H1 (cell line): ENCODE measurements around the gene DDX51. TPM values are rescaled to one million over a fixed set of nuclear protein-coding genes. Genes with fewer than 3 reads are reported as not detected.

Experiments used
- BRCA1 ChIP-seq: IDR thresholded peaks from 2 replicates; pipeline ENCODE4 v1.6.1; 2012; ENCODE audit warnings: low read depth, low read length, improper control_type of control experiment
- CHD2 ChIP-seq: IDR thresholded peaks from 2 replicates; pipeline ENCODE4 v1.6.1; 2012; ENCODE audit warnings: low read length, improper control_type of control experiment
- FOSL1 ChIP-seq: IDR thresholded peaks from 2 replicates; pipeline ENCODE4 v1.6.1; 2011; ENCODE audit warnings: mild to moderate bottlenecking, low read depth, low read length, moderate library complexity; ENCODE audit not compliant: insufficient read depth
- MAFK ChIP-seq: IDR thresholded peaks from 2 replicates; pipeline ENCODE4 v1.6.1; 2012; ENCODE audit warnings: low read depth, mild to moderate bottlenecking, improper control_type of control experiment, low read length
- NRF1 ChIP-seq: IDR thresholded peaks from 2 replicates; pipeline ENCODE4 v1.6.1; 2011; ENCODE audit warnings: mild to moderate bottlenecking, low read depth, low read length, improper control_type of control experiment
- RNF2 ChIP-seq: fragments of 200-900, 300-1000 bp; sonication (generic); IDR thresholded peaks from 2 replicates; pipeline ENCODE4 v1.7.1; 2016; ENCODE audit warnings: borderline replicate concordance, low read depth, mild to moderate bottlenecking, antibody characterized with exemption, low read length; ENCODE audit not compliant: poor library complexity, severe bottlenecking; ENCODE audit errors: missing control alignments
- SP1 ChIP-seq: IDR thresholded peaks from 2 replicates; pipeline ENCODE4 v1.6.1; 2011; ENCODE audit warnings: low read depth, low read length
- SP2 ChIP-seq: IDR thresholded peaks from 2 replicates; pipeline ENCODE4 v1.6.1; 2012; ENCODE audit warnings: mild to moderate bottlenecking, low read length, inconsistent platforms
- TCF12 ChIP-seq: IDR thresholded peaks from 2 replicates; pipeline ENCODE4 v1.6.1; 2011; ENCODE audit warnings: low read depth, mild to moderate bottlenecking, low read length
- polyA plus RNA-seq, 7 experiments: library from polyadenylated mRNA; depleted of rRNA in 3 of 7; stranded (reverse) in 5 of 7; unstranded in 2 of 7; fragments of >200 nt in 5 of 7; fragments of 200-250 nt in 2 of 7; gene quantifications; 1 replicate in 5 of 7; 2 replicates in 1 of 7; 4 replicates in 1 of 7; pipeline versions ENCODE4 v1.2.1 to v1.2.3, GENCODE V29; 2011 to 2013; ENCODE audit warnings: missing spikeins in 2 of 7, mixed read lengths in 2 of 7
- total RNA-seq: library from RNA; stranded (reverse); fragmentation: NEBNext Ultra II Directional; extraction: Animal tissue kit (Norgen Biotek cat#: 25700); gene quantifications from 2 replicates; pipeline ENCODE4 v1.2.1, GENCODE V29; 2021
- TF ChIP-seq, protein P1 (sequence below): fragments of 300-600 bp; sonication (generic); IDR thresholded peaks from 2 replicates; pipeline ENCODE4 v1.7.1; 2012; ENCODE audit warnings: low read length, moderate library complexity, mild to moderate bottlenecking, inconsistent platforms; ENCODE audit not compliant: insufficient replicate concordance
- TF ChIP-seq, protein P2 (sequence below): IDR thresholded peaks from 2 replicates; pipeline ENCODE4 v1.6.1; 2012; ENCODE audit warnings: inconsistent platforms

DDX51 gene
- total and polyA plus RNA-seq, 2 of the 8 experiments (the other 6 are each of a cell fraction or from before 2014, with no cell fraction given): 11.2 to 24.4 TPM

DNA sequence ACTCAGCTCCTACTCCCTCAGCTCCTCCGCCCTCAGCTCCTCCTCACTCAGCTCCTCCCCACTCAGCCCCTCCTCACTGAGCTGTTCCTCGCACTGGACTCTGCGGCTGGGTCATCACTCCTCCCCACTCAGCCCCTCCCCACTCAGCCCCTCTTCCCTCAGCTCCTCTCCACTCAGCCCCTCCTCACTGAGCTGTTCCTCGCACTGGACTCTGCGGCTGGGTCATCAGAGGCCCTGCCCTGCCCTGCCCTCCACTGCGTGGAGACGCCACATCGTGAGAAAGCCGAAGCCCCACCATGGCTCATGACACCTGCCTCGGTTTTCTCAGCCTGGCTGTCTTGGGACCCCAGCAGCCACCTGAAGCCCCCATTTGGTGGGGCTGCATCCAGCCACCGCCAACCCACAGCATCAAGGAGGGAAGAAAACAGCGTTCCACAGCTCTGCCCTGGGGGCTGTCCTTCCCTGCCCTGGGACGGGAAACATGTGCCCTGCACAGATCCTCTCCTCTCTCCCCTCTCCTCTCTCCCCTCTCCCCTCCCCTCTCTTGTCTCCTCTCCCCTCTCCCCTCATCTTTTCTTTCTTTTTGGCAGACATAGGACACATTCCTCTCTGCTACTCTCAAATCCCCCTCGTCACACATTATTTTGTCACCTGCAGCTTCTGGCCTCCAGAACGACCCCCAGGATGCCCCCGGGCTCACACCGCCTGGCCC, 17.8 kb upstream of the DDX51 start (continued):
- TF ChIP-seq, protein P1, sequence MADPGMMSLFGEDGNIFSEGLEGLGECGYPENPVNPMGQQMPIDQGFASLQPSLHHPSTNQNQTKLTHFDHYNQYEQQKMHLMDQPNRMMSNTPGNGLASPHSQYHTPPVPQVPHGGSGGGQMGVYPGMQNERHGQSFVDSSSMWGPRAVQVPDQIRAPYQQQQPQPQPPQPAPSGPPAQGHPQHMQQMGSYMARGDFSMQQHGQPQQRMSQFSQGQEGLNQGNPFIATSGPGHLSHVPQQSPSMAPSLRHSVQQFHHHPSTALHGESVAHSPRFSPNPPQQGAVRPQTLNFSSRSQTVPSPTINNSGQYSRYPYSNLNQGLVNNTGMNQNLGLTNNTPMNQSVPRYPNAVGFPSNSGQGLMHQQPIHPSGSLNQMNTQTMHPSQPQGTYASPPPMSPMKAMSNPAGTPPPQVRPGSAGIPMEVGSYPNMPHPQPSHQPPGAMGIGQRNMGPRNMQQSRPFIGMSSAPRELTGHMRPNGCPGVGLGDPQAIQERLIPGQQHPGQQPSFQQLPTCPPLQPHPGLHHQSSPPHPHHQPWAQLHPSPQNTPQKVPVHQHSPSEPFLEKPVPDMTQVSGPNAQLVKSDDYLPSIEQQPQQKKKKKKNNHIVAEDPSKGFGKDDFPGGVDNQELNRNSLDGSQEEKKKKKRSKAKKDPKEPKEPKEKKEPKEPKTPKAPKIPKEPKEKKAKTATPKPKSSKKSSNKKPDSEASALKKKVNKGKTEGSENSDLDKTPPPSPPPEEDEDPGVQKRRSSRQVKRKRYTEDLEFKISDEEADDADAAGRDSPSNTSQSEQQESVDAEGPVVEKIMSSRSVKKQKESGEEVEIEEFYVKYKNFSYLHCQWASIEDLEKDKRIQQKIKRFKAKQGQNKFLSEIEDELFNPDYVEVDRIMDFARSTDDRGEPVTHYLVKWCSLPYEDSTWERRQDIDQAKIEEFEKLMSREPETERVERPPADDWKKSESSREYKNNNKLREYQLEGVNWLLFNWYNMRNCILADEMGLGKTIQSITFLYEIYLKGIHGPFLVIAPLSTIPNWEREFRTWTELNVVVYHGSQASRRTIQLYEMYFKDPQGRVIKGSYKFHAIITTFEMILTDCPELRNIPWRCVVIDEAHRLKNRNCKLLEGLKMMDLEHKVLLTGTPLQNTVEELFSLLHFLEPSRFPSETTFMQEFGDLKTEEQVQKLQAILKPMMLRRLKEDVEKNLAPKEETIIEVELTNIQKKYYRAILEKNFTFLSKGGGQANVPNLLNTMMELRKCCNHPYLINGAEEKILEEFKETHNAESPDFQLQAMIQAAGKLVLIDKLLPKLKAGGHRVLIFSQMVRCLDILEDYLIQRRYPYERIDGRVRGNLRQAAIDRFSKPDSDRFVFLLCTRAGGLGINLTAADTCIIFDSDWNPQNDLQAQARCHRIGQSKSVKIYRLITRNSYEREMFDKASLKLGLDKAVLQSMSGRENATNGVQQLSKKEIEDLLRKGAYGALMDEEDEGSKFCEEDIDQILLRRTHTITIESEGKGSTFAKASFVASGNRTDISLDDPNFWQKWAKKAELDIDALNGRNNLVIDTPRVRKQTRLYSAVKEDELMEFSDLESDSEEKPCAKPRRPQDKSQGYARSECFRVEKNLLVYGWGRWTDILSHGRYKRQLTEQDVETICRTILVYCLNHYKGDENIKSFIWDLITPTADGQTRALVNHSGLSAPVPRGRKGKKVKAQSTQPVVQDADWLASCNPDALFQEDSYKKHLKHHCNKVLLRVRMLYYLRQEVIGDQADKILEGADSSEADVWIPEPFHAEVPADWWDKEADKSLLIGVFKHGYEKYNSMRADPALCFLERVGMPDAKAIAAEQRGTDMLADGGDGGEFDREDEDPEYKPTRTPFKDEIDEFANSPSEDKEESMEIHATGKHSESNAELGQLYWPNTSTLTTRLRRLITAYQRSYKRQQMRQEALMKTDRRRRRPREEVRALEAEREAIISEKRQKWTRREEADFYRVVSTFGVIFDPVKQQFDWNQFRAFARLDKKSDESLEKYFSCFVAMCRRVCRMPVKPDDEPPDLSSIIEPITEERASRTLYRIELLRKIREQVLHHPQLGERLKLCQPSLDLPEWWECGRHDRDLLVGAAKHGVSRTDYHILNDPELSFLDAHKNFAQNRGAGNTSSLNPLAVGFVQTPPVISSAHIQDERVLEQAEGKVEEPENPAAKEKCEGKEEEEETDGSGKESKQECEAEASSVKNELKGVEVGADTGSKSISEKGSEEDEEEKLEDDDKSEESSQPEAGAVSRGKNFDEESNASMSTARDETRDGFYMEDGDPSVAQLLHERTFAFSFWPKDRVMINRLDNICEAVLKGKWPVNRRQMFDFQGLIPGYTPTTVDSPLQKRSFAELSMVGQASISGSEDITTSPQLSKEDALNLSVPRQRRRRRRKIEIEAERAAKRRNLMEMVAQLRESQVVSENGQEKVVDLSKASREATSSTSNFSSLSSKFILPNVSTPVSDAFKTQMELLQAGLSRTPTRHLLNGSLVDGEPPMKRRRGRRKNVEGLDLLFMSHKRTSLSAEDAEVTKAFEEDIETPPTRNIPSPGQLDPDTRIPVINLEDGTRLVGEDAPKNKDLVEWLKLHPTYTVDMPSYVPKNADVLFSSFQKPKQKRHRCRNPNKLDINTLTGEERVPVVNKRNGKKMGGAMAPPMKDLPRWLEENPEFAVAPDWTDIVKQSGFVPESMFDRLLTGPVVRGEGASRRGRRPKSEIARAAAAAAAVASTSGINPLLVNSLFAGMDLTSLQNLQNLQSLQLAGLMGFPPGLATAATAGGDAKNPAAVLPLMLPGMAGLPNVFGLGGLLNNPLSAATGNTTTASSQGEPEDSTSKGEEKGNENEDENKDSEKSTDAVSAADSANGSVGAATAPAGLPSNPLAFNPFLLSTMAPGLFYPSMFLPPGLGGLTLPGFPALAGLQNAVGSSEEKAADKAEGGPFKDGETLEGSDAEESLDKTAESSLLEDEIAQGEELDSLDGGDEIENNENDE: no peak
- TF ChIP-seq NRF1 (no peak), FOSL1 (no peak), RNF2 (no peak), SP2 (no peak), MAFK (no peak), BRCA1 (no peak), TCF12 (no peak), CHD2 (no peak), SP1 (no peak)
- TF ChIP-seq, protein P2, sequence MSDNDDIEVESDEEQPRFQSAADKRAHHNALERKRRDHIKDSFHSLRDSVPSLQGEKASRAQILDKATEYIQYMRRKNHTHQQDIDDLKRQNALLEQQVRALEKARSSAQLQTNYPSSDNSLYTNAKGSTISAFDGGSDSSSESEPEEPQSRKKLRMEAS: no peak
